Mucosa of descending colon (tissue), 3 donors: ENCODE measurements around the gene COL25A1. TPM values are rescaled to one million over a fixed set of nuclear protein-coding genes. Genes with fewer than 3 reads are reported as not detected.

Experiments
- ATAC-seq: fragments of 200-7000 bp; cut with Tn5 transposase; one replicate; pipeline ENCODE4 v1.9.1; 2020; ENCODE audit warnings: mild to moderate bottlenecking, moderate library complexity
- DNase-seq, 3 donors: peaks; one replicate each; pipeline ENCODE4 v3.0.0-alpha.2; 2020
- H3K36me3 ChIP-seq: fragments of 200-600 bp; one replicate; pipeline ENCODE4 v1.8.0; 2021; ENCODE audit warnings: low read depth, mild to moderate bottlenecking
- H3K4me1 ChIP-seq: fragments of 200-600 bp; one replicate; pipeline ENCODE4 v1.8.0; 2021; ENCODE audit warnings: low read depth, mild to moderate bottlenecking
- H3K4me3 ChIP-seq: fragments of 200-600 bp; one replicate; pipeline ENCODE4 v1.8.0; 2021; ENCODE audit warnings: mild to moderate bottlenecking
- H3K9me3 ChIP-seq: fragments of 200-600 bp; one replicate; pipeline ENCODE4 v1.8.0; 2021; ENCODE audit warnings: mild to moderate bottlenecking
- intact Hi-C, 2 donors: fragments of 100-400 bp; cut with DNase I in 1 of 2; cut with micrococcal nuclease in 1 of 2; formaldehyde crosslinking; loops; one replicate each; pipeline versions ENCODE4 v1.11.0 to v1.11.1; 2022; cut with DNase I, micrococcal nuclease
- total RNA-seq, 3 donors: library from RNA; stranded (reverse); fragmentation: NEBNext Ultra II Directional in 2 of 3; extraction: Animal tissue kit (Norgen Biotek cat#: 25700) in 2 of 3; gene quantifications; one replicate each; pipeline versions ENCODE4 v1.2.1 to v1.2.4, GENCODE V29; 2021 to 2023
- TF ChIP-seq, protein P1 (sequence below): fragments of 200-600 bp; IDR thresholded peaks from one replicate; pipeline ENCODE4 v1.8.0; 2022; ENCODE audit warnings: antibody characterized with exemption, mild to moderate bottlenecking
- donor health status: DM: no; HTN: no; CAD: no; lungs with moderate emphysema.
- donor health status: DM: no; HTN: no; CAD: no.
- donor health status: DM: no; HTN: yes; CAD: no.

The COL25A1 gene
- total RNA-seq, 3 donors from 2014 or later: 0.12 to 0.35 (median 0.14) TPM

DNA sequence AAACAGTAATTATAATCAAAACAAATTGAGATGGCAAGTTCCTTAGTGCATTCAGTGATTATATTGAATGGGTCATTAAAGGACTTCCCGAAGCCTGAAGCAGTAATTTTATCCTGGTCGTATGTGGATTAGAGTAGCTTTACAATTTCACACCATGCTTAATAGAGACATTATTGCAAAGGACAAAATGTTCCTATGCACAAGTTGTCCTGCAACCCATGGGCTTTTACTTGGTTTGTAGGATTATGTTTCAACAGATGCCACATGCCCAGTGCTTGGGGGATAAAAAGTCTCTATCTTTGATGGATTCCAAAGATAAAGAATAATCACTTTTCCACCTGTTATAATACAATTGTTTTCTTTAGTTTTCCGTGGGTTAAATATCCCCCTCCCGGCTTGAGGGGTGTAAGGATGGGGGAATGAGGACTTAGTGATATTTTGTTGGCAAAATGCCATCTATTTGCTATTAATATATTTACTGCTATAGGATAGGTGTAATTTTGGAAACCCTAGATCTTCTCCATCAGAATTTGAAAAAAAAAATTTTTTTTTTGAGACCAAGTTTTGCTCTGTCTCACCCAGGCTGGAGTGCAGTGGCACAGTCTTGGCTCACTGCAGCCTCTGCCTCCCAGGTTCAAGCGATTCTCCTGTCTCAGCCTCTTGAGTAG, 383.1 kb downstream of the COL25A1 start:
- Histone ChIP-seq H3K36me3 (no peaks in the 10 kb centered on the region), H3K4me1 (no peaks in the 10 kb centered on the region), H3K4me3 (no peak overlapping the region), H3K9me3 (no peaks in the 10 kb centered on the region)
- no peak for ATAC-seq
- TF ChIP-seq, protein P1, sequence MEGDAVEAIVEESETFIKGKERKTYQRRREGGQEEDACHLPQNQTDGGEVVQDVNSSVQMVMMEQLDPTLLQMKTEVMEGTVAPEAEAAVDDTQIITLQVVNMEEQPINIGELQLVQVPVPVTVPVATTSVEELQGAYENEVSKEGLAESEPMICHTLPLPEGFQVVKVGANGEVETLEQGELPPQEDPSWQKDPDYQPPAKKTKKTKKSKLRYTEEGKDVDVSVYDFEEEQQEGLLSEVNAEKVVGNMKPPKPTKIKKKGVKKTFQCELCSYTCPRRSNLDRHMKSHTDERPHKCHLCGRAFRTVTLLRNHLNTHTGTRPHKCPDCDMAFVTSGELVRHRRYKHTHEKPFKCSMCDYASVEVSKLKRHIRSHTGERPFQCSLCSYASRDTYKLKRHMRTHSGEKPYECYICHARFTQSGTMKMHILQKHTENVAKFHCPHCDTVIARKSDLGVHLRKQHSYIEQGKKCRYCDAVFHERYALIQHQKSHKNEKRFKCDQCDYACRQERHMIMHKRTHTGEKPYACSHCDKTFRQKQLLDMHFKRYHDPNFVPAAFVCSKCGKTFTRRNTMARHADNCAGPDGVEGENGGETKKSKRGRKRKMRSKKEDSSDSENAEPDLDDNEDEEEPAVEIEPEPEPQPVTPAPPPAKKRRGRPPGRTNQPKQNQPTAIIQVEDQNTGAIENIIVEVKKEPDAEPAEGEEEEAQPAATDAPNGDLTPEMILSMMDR: no peak
- no peak for DNase-seq
- intact Hi-C loops: no loop called here

- ATAC-seq: no peak
- Histone ChIP-seq H3K9me3 (no peaks in the 10 kb centered on the region), H3K4me1 (no peaks in the 10 kb centered on the region), H3K36me3 (no peaks in the 10 kb centered on the region), H3K4me3 (no peak overlapping the region)
- DNase-seq: no peak
- TF ChIP-seq, protein P1: no peak
- intact Hi-C loops: no loop called here
These were observed 385.2 kb downstream of the COL25A1 start for GRCh38 chr4:108917255-108917654.

- intact Hi-C loops: no loop called here
- Histone ChIP-seq H3K4me1 (no peaks in the 10 kb centered on the region), H3K36me3 (no peaks in the 10 kb centered on the region), H3K4me3 (no peak overlapping the region), H3K9me3 (no peaks in the 10 kb centered on the region)
- DNase-seq (no peak), ATAC-seq (no peak)
- TF ChIP-seq, protein P1: no peak
These were observed 385.8 kb downstream of the COL25A1 start for GRCh38 chr4:108916638-108917037.

- no peak for ATAC-seq
- Histone ChIP-seq H3K4me1 (no peaks in the 10 kb centered on the region), H3K36me3 (no peaks in the 10 kb centered on the region), H3K4me3 (no peak overlapping the region), H3K9me3 (no peaks in the 10 kb centered on the region)
- TF ChIP-seq, protein P1: no peak
- intact Hi-C loops: no loop called here
- no peak for DNase-seq
These were observed 395.5 kb downstream of the COL25A1 start for GRCh38 chr4:108906866-108907367.

DNA sequence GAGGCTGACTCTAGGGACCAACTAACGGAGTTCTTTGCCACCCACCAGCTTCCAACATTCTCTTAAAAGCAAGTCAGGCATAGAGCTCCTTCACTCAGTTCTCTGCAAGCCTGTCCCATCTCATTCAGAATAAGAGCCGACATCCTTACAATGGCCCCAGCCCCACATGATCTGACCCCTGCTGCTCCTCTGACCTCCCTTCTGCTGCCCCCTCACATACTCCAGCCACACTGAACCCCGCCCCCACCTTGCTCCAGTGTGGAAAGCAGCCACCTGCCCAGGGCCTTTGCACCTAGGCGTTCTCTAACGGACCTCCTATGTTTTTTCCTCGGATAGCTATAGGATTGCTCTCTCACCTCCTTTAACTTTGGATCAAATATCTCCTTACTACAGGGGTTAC, 396.5 kb downstream of the COL25A1 start:
- H3K4me3 ChIP-seq: no peak overlapping the region
- intact Hi-C loops: no loop called here

More for the DNA sequence above, 396.5 kb downstream of the COL25A1 start:
- no peak for ATAC-seq
- TF ChIP-seq, protein P1: no peak
- Histone ChIP-seq H3K4me1 (no peaks in the 10 kb centered on the region), H3K36me3 (no peaks in the 10 kb centered on the region), H3K9me3 (no peaks in the 10 kb centered on the region)
- no peak for DNase-seq
